LNCaP clone FGC (cell line): ENCODE data around the gene MYG1.

Source experiments
- DNase-seq: peaks from one replicate; pipeline ENCODE4 v3.0.0-alpha.2; 2011; ENCODE audit warnings: low read depth
- H3K4me3 ChIP-seq: 2 replicates; pipeline ENCODE4 v1.5.1; 2011; ENCODE audit warnings: mild to moderate bottlenecking, low read depth, low read length, control low read depth
- TF ChIP-seq, protein P1 (sequence below): IDR thresholded peaks from 2 replicates; pipeline ENCODE4 v1.5.1; 2012; ENCODE audit warnings: mild to moderate bottlenecking; ENCODE audit not compliant: control insufficient read depth, insufficient read depth; ENCODE audit errors: extremely low read depth

Gene MYG1

DNA sequence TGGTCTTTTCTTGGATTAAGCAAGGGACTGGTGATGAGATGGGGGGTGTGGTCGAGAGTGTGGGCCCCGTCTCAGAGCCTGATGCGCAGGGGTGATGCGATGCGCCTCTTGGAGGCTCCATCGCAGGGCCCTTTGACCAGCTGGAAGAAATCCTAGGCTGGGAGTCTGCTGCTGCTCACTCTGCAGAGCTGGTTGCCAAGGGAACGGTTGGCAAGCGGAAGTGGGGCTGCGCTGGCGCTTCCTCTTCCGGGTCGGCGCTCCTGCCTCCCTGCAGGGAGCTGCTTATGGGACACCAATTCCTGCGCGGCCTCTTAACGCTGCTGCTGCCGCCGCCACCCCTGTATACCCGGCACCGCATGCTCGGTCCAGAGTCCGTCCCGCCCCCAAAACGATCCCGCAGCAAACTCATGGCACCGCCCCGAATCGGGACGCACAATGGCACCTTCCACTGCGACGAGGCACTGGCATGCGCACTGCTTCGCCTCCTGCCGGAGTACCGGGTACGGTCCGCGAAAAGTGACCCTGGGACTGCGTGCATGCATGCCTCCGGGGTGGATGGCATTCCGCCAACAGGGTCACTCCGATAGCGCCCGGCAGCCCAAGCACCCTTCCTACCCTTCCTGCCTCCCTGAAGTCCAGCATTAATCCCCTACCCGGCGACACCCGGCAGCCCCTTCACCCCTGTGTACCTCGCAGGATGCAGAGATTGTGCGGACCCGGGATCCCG lies at the start of gene MYG1:
Gene MYG1 (plus strand): TSS at position 242 of the 727 bp plus-strand sequence. CDS start 43 bp downstream, at position 285.
- TF ChIP-seq, protein P1, sequence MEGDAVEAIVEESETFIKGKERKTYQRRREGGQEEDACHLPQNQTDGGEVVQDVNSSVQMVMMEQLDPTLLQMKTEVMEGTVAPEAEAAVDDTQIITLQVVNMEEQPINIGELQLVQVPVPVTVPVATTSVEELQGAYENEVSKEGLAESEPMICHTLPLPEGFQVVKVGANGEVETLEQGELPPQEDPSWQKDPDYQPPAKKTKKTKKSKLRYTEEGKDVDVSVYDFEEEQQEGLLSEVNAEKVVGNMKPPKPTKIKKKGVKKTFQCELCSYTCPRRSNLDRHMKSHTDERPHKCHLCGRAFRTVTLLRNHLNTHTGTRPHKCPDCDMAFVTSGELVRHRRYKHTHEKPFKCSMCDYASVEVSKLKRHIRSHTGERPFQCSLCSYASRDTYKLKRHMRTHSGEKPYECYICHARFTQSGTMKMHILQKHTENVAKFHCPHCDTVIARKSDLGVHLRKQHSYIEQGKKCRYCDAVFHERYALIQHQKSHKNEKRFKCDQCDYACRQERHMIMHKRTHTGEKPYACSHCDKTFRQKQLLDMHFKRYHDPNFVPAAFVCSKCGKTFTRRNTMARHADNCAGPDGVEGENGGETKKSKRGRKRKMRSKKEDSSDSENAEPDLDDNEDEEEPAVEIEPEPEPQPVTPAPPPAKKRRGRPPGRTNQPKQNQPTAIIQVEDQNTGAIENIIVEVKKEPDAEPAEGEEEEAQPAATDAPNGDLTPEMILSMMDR, result 0 out of 2 replicates have a peak, but pooled peaks have one; percentile 3
- peak; percentile 81 for DNase-seq
- H3K4me3 ChIP-seq, result peak within 1 kb of the TSS; percentile 91

GRCh38 chr12:53251477-53252348 lies 47.8 kb upstream of the MYG1 start:
- H3K4me3 ChIP-seq, result peak overlapping the region; percentile 63
- peak; percentile 56 for DNase-seq
- TF ChIP-seq, protein P1, result peak; percentile 48

DNA sequence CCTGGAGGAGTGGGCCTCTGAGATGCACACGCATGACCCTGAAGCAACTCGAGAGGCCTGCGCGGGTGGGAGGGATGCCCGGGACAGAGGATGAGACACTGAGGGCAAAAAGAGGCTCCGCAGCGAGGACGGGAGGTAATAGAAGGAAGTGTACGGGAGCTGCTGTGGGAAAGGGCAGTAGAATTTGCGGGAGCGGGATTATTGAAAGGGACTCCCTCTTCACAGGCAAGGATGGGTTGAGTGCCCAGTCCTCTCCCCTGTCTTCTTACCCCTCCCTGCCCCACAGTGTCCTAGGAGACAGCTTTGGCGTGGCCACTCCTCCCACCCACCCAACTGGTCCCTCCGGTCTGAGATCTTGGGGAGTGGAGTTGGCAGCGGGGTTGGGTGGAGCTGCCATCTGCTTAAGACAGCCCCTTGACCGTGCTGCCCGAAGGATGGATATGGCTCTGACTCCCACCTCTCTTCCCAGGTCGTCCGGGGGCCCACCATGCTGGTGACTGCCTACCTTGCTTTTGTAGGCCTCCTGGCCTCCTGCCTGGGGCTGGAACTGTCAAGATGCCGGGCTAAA lies 47.1 kb upstream of the MYG1 start:
- TF ChIP-seq, protein P1, result no peak

DNA sequence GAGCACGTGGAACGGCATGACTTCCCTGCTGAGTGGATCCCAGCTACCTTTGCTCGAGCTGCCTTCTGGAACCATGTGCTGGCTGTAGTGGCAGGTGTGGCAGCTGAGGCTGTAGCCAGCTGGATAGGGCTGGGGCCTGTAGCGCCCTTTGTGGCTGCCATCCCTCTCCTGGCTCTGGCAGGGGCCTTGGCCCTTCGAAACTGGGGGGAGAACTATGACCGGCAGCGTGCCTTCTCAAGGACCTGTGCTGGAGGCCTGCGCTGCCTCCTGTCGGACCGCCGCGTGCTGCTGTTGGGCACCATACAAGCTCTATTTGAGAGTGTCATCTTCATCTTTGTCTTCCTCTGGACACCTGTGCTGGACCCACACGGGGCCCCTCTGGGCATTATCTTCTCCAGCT lies 46.2 kb upstream of the MYG1 start:
- DNase-seq, result no peak
- TF ChIP-seq, protein P1, result no peak
- H3K4me3 ChIP-seq, result peak overlapping the region; percentile 63

More for the DNA sequence above, 47.1 kb upstream of the MYG1 start:
- peak overlapping the region; percentile 63 for H3K4me3 ChIP-seq
- peak; percentile 72 for DNase-seq

- H3K4me3 ChIP-seq, result no peak overlapping the region
- TF ChIP-seq, protein P1, result no peak
- DNase-seq, result no peak
Observed at GRCh38 chr12:53254816-53255545, 44.5 kb upstream of the MYG1 start.

DNA sequence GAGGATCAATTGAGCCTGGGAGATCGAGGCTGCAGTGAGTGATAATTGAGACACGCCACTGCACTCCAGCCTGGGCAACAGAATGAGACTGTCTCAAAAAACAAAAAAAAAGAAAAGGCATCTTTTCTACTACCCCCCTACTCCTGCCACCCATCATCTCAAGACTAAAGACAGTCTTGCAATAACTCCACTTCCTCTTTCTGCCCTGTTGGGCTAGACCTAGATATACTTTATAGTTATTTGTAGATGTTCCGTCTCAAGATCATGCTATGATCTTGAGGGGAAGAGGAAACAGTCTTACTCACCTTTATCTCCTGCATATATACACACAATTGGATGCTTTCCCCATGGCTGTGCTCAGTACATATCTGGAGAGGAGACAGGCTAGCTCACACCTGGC lies 43.5 kb upstream of the MYG1 start:
- no peak overlapping the region for H3K4me3 ChIP-seq
- no peak for DNase-seq
- TF ChIP-seq, protein P1, result no peak
